Measurements from ENCODE around the gene HMX2. TPM values are rescaled to one million over a fixed set of nuclear protein-coding genes. Genes with fewer than 3 reads are reported as not detected.
"Not testable (repeated sequence)": the region's sequence is repeated elsewhere in the genome, so short reads cannot be mapped to it uniquely, and the experiment has no call there.

HMX2 gene
- total RNA-seq, 1 donor from 2014 or later: not detected

DNA sequence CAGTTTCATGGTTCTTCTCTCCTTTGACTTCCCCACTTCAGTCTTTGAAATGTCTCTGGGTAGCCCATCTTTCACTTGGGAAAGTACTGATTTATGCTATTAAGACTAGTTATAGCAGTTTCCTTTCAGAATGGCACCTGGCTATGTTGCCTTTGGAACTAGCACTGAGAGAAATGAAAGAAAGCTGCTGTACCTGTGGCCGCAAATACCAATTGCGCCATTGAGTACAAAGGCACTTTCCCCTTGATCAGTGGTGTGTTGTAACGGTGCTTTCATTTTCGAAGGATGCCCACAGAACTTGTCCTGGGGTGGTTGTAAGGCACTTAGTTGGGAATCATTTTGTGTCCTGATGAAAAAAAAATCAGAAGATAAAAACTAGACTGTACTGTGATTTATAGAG, 23.0 kb downstream of the HMX2 start:
- no peak for DNase-seq (ENCODE audit: low spot score in 2 of 2, unreplicated experiment in 2 of 2)
- no peaks in the 10 kb centered on the region for H3K27me3 Mint-ChIP-seq (ENCODE audit: low read depth)
- peaks cover 9% of the 10 kb centered on the region for H3K36me3 Mint-ChIP-seq
- H3K9me3 Mint-ChIP-seq: no peaks in the 10 kb centered on the region
- H3K4me1 Mint-ChIP-seq: no peaks in the 10 kb centered on the region
- H3K27ac Mint-ChIP-seq: no peak overlapping the region
- no peak overlapping the region for H3K4me3 Mint-ChIP-seq
- TF ChIP-seq, protein P1, sequence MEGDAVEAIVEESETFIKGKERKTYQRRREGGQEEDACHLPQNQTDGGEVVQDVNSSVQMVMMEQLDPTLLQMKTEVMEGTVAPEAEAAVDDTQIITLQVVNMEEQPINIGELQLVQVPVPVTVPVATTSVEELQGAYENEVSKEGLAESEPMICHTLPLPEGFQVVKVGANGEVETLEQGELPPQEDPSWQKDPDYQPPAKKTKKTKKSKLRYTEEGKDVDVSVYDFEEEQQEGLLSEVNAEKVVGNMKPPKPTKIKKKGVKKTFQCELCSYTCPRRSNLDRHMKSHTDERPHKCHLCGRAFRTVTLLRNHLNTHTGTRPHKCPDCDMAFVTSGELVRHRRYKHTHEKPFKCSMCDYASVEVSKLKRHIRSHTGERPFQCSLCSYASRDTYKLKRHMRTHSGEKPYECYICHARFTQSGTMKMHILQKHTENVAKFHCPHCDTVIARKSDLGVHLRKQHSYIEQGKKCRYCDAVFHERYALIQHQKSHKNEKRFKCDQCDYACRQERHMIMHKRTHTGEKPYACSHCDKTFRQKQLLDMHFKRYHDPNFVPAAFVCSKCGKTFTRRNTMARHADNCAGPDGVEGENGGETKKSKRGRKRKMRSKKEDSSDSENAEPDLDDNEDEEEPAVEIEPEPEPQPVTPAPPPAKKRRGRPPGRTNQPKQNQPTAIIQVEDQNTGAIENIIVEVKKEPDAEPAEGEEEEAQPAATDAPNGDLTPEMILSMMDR (IDR thresholded peaks at IDR 0.05; ENCODE audit: unreplicated experiment): no peak

DNA sequence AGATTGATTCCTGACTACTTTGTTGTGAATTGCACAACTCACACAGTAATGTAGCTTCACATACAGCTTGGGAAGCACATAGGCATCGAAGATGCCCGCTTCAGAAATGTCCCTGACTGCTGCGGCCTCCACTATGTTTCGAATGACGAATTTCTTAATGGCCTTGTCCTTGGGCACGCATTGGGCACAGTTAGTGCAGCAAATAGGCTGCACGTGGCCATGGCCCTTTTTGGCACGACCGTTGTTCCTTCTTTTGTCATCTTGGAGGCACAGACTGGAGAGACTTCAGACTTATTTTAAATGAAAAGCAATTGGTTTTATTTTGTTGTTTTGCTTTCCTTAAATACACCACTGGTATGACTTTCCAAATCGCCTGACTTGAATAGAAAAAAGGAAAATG, 23.7 kb downstream of the HMX2 start:
- not testable (repeated sequence) for DNase-seq (ENCODE audit: low spot score in 2 of 2, unreplicated experiment in 2 of 2); H3K9me3 Mint-ChIP-seq; H3K4me3 Mint-ChIP-seq; H3K4me1 Mint-ChIP-seq; H3K27ac Mint-ChIP-seq; H3K27me3 Mint-ChIP-seq (ENCODE audit: low read depth); H3K36me3 Mint-ChIP-seq

DNA sequence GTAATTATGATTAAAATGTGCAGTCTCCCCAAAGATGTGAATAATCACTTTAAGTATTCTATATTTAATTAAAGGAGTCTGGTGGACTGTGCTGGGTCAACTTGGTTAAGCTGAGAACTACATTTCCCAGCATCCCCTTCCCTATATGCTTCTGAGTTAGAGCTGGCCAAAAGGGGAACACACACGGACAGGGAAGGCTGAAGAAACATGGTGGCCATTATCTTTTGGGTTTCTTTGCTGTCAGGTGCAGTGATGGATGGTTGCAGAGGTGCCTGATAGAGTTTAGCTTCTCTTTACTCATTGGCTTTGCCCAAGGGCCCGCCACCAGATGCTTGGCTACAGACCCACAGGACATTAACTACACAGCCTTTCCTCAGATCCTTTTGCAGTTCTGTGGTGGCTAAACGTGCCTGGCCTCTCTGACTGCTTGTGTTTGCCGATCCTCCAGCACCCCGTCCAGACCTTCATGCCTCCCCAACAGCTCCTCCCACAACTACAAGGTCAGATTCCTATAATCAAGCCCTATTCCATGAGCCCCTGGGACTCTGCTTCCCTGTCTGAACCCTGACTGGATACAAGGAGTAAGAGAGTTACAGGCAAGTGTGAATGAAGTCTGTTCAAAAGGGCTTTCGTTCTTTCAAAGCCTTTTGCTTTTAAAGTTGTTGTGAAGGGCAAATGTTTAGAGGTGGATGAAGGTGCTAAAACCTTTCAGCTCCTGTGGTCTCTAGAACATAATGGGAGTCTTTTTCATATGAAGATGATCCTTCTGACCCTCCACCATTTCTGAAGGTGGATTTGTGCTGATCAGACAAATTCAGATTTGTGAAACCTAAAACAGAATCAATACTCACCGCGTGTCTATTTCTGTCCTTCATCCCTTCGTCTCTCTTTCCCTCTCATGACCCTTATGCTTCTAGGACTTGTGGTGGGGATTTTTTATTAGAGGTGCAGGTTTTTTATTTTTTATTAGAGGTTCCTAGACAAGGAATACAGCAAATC, 27.8 kb downstream of the HMX2 start:
- H3K9me3 Mint-ChIP-seq: peaks cover 12% of the 10 kb centered on the region
- H3K27me3 Mint-ChIP-seq (ENCODE audit: low read depth): no peaks in the 10 kb centered on the region
- H3K36me3 Mint-ChIP-seq: peaks cover 14% of the 10 kb centered on the region
- no peak overlapping the region for H3K27ac Mint-ChIP-seq
- H3K4me1 Mint-ChIP-seq: no peaks in the 10 kb centered on the region
- no peak for DNase-seq (ENCODE audit: low spot score in 2 of 2, unreplicated experiment in 2 of 2)
- TF ChIP-seq, protein P1 (IDR thresholded peaks at IDR 0.05; ENCODE audit: unreplicated experiment): no peak
- H3K4me3 Mint-ChIP-seq: no peak overlapping the region

DNA sequence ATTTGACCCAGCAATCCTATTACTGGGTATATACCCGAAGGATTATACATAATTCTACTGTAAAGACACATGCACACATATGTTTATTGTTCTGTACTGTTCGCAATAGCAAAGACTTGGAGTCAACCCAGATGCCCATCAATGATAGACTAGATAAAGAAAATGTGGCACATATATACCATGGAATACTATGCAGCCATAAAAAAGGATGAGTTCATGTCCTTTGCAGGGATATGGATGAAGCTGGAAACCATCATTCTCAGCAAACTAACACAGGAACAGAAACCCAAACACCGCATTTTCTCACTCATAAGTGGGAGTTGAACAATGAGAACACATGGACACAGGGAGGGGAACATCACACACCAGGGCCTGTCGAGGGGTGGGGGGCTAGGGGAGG, 30.5 kb downstream of the HMX2 start:
- not testable (repeated sequence) for H3K4me1 Mint-ChIP-seq; H3K4me3 Mint-ChIP-seq; DNase-seq (ENCODE audit: low spot score in 2 of 2, unreplicated experiment in 2 of 2); H3K27me3 Mint-ChIP-seq (ENCODE audit: low read depth); H3K27ac Mint-ChIP-seq
- peaks cover 16% of the 10 kb centered on the region for H3K36me3 Mint-ChIP-seq
- H3K9me3 Mint-ChIP-seq: peaks cover 18% of the 10 kb centered on the region

DNA sequence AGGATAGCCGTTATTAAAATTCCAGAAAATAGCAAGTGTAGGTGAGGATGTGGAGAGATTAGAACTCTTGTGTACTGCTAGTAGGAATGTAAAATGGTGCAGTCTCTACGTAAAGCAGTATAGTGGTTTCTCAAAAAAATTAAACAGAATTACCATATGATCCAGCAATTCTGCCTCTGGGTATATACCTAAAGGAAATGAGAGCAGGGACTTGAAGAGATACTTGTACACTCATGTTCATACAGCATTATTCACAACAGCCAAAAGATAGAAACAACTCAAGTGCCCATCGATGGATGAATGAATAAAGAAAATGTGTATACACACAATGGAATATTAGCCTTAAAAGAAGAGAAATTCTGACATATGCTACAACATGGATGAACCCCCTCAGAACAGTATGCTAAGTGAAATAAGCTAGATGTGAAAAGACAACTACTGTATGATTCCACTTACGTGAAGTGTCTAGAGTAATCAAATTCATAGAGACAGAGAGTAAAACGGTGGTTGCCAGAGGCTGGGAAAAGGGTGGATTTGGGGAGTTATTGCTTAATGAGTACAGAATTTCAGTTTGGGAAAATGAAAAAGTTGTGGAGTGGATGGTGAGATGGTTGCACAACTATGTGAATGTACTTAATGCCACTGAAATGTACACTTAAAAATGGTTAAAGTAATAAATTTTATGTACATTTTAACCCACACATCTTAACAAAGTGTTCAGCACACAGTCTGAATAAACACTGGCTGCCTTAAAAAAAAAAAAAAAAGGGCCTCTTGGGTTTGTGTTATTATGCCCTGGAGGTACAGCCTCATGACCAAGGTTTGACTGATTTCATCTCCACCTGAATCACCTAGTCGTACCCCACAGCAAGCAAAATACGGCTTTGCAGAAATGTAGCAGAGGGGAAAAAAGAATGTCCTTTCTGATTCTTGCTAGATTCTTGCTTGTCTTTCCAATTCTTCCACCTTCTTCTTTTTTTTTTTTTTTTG, 32.5 kb downstream of the HMX2 start:
- H3K9me3 Mint-ChIP-seq: peaks cover 34% of the 10 kb centered on the region
- H3K36me3 Mint-ChIP-seq: peaks cover 28% of the 10 kb centered on the region
- TF ChIP-seq, protein P1 (IDR thresholded peaks at IDR 0.05; ENCODE audit: unreplicated experiment): no peak
- no peaks in the 10 kb centered on the region for H3K27me3 Mint-ChIP-seq (ENCODE audit: low read depth)
- no peak overlapping the region for H3K27ac Mint-ChIP-seq
- H3K4me1 Mint-ChIP-seq: no peaks in the 10 kb centered on the region
- no peak for DNase-seq (ENCODE audit: low spot score in 2 of 2, unreplicated experiment in 2 of 2)
- no peak overlapping the region for H3K4me3 Mint-ChIP-seq

DNA sequence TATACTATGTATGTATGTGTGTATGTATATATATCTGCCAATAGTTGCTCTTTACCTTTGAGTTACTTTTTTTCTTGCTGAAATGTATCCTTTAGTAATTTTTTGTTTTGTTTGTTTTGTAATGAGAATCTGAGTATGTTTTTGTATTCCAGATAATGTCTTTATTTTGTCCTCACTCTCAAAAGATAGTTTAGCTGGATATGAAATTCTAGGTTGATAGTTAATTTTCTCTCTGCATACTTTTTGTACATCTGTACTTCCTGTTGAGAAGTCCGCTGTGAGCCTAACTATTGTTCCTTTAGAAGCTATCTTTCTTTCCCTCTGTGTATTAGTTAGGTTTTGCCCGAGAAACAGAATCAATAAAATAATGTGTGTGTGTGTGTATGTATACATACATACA, 35.8 kb downstream of the HMX2 start:
- Mint-ChIP-seq H3K27ac (no peak overlapping the region), H3K27me3 (ENCODE audit: low read depth) (no peaks in the 10 kb centered on the region), H3K36me3 (peaks cover 30% of the 10 kb centered on the region), H3K4me3 (no peak overlapping the region), H3K4me1 (no peaks in the 10 kb centered on the region), H3K9me3 (peaks cover 36% of the 10 kb centered on the region)
- TF ChIP-seq, protein P1 (IDR thresholded peaks at IDR 0.05; ENCODE audit: unreplicated experiment): no peak
- no peak for DNase-seq (ENCODE audit: low spot score in 2 of 2, unreplicated experiment in 2 of 2)

Measured in mesothelial cell of epicardium (in vitro differentiated cells).